ENCODE measurements around the gene TARP.
"Not testable (repeated sequence)": the region's sequence is repeated elsewhere in the genome, so short reads cannot be mapped to it uniquely, and the experiment has no call there.

The TARP gene

GRCh38 chr7:38244516-38244915, 28.9 kb downstream of the TARP start:
- H3K9me3 Mint-ChIP-seq: no peaks in the 10 kb centered on the region
- no peaks in the 10 kb centered on the region for H3K36me3 Mint-ChIP-seq (ENCODE audit: low read depth)
- H3K27me3 Mint-ChIP-seq (ENCODE audit: low read depth): peaks cover 3% of the 10 kb centered on the region
- no peak for TF ChIP-seq CTCF (IDR thresholded peaks at IDR 0.05; ENCODE audit: unreplicated experiment in 3 of 3)
- H3K4me1 Mint-ChIP-seq: no peaks in the 10 kb centered on the region
- H3K27ac Mint-ChIP-seq: no peak overlapping the region
- no peak overlapping the region for H3K4me3 Mint-ChIP-seq

- not testable (repeated sequence) for H3K4me1 Mint-ChIP-seq; H3K36me3 Mint-ChIP-seq (ENCODE audit: low read depth); H3K27ac Mint-ChIP-seq; H3K27me3 Mint-ChIP-seq (ENCODE audit: low read depth); H3K9me3 Mint-ChIP-seq; H3K4me3 Mint-ChIP-seq
Measured at GRCh38 chr7:38243345-38243744, 30.1 kb downstream of the TARP start.

- no peaks in the 10 kb centered on the region for H3K9me3 Mint-ChIP-seq
- no peaks in the 10 kb centered on the region for H3K4me1 Mint-ChIP-seq
- H3K36me3 Mint-ChIP-seq (ENCODE audit: low read depth): no peaks in the 10 kb centered on the region
- H3K27me3 Mint-ChIP-seq (ENCODE audit: low read depth): peaks cover 3% of the 10 kb centered on the region
- H3K27ac Mint-ChIP-seq: no peak overlapping the region
- no peak overlapping the region for H3K4me3 Mint-ChIP-seq
- no peak for TF ChIP-seq CTCF (IDR thresholded peaks at IDR 0.05; ENCODE audit: unreplicated experiment in 3 of 3)
Measured at GRCh38 chr7:38242814-38243213, 30.6 kb downstream of the TARP start.

GRCh38 chr7:38241071-38241470, 32.4 kb downstream of the TARP start:
- H3K4me1 Mint-ChIP-seq: no peaks in the 10 kb centered on the region
- no peaks in the 10 kb centered on the region for H3K36me3 Mint-ChIP-seq (ENCODE audit: low read depth)
- TF ChIP-seq CTCF (IDR thresholded peaks at IDR 0.05; ENCODE audit: unreplicated experiment in 3 of 3): no peak
- H3K27me3 Mint-ChIP-seq (ENCODE audit: low read depth): peaks cover 3% of the 10 kb centered on the region
- no peak overlapping the region for H3K27ac Mint-ChIP-seq
- H3K9me3 Mint-ChIP-seq: no peaks in the 10 kb centered on the region
- no peak overlapping the region for H3K4me3 Mint-ChIP-seq

- H3K4me3 Mint-ChIP-seq; H3K27me3 Mint-ChIP-seq (ENCODE audit: low read depth); H3K27ac Mint-ChIP-seq; H3K4me1 Mint-ChIP-seq; H3K9me3 Mint-ChIP-seq; H3K36me3 Mint-ChIP-seq (ENCODE audit: low read depth): not testable (repeated sequence)
Measured at GRCh38 chr7:38239129-38239528, 34.3 kb downstream of the TARP start.

- no peak overlapping the region for H3K4me3 Mint-ChIP-seq
- H3K4me1 Mint-ChIP-seq: no peaks in the 10 kb centered on the region
- TF ChIP-seq CTCF (IDR thresholded peaks at IDR 0.05; ENCODE audit: unreplicated experiment in 3 of 3): no peak
- no peaks in the 10 kb centered on the region for H3K9me3 Mint-ChIP-seq
- H3K36me3 Mint-ChIP-seq (ENCODE audit: low read depth): peaks cover 20% of the 10 kb centered on the region
- no peak overlapping the region for H3K27ac Mint-ChIP-seq
- no peaks in the 10 kb centered on the region for H3K27me3 Mint-ChIP-seq (ENCODE audit: low read depth)
Measured at GRCh38 chr7:38235606-38236005, 37.8 kb downstream of the TARP start.

GRCh38 chr7:38234759-38235158, 38.7 kb downstream of the TARP start:
- H3K4me1 Mint-ChIP-seq; H3K9me3 Mint-ChIP-seq; H3K27ac Mint-ChIP-seq; H3K27me3 Mint-ChIP-seq (ENCODE audit: low read depth); H3K4me3 Mint-ChIP-seq: not testable (repeated sequence)
- H3K36me3 Mint-ChIP-seq (ENCODE audit: low read depth): peaks cover 28% of the 10 kb centered on the region

Data from nephron (organoid).